HL-60 (cell line): ENCODE data around the gene TMIE.

Experiments used
- POLR2AphosphoS5 ChIP-seq: IDR thresholded peaks from 2 replicates; pipeline ENCODE4 v1.6.1; 2012; ENCODE audit warnings: low read depth
- SPI1 ChIP-seq: IDR thresholded peaks from 2 replicates; pipeline ENCODE4 v1.6.1; 2012; ENCODE audit warnings: low read depth, mild to moderate bottlenecking, borderline replicate concordance
- TF ChIP-seq, protein P1 (sequence below): IDR thresholded peaks from one replicate; pipeline ENCODE4 v1.5.1; 2011; ENCODE audit warnings: low read length, control low read depth, inconsistent platforms; ENCODE audit not compliant: insufficient read depth
- TF ChIP-seq, protein P2 (sequence below): IDR thresholded peaks from 2 replicates; pipeline ENCODE4 v1.6.1; 2012; ENCODE audit warnings: low read depth; ENCODE audit not compliant: insufficient replicate concordance

DNA sequence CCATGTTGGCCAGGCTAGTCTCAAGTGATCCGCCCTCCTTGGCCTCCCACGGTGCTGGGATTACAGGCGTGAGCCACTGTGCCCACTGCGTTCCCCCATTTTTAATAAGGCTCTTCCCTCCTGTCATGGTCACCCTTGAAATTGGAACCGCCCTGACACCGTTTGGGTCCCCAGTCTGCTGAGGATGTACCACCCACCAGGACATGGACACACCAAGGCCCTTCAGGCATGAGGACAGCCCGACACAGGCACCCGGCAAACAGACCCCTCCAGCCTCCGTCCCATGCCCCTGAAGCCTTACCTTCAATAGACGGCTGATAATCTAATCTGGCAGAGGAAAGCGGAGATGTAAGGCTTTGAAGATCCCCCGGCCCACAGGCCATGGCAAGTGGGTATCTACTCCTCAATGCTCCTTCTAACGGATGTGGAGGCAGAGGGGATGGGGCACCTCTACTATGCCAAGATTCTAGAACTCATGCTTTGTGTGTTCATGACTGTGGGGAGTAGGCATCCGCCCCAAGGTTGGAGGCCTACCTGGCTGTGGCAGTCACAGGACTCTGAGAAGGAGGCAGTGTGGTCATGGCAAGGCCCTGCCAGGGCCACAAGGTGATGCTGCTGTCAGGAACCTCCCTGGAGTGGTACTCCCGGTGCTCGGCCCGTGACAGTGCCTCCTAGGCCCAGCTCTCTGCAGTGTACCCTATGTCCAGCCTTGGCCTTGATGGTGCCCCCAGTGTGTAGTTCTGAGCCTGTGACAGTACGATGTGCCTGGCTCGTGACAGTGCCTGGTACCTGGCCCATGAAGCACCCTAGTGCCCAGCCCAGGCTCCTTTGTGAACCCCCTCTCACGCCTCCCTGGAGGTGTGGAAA lies 35.0 kb downstream of the TMIE start:
- TF ChIP-seq, protein P1, sequence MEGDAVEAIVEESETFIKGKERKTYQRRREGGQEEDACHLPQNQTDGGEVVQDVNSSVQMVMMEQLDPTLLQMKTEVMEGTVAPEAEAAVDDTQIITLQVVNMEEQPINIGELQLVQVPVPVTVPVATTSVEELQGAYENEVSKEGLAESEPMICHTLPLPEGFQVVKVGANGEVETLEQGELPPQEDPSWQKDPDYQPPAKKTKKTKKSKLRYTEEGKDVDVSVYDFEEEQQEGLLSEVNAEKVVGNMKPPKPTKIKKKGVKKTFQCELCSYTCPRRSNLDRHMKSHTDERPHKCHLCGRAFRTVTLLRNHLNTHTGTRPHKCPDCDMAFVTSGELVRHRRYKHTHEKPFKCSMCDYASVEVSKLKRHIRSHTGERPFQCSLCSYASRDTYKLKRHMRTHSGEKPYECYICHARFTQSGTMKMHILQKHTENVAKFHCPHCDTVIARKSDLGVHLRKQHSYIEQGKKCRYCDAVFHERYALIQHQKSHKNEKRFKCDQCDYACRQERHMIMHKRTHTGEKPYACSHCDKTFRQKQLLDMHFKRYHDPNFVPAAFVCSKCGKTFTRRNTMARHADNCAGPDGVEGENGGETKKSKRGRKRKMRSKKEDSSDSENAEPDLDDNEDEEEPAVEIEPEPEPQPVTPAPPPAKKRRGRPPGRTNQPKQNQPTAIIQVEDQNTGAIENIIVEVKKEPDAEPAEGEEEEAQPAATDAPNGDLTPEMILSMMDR, result no peak
- TF ChIP-seq SPI1 (no peak), POLR2AphosphoS5 (no peak)
- TF ChIP-seq, protein P2, sequence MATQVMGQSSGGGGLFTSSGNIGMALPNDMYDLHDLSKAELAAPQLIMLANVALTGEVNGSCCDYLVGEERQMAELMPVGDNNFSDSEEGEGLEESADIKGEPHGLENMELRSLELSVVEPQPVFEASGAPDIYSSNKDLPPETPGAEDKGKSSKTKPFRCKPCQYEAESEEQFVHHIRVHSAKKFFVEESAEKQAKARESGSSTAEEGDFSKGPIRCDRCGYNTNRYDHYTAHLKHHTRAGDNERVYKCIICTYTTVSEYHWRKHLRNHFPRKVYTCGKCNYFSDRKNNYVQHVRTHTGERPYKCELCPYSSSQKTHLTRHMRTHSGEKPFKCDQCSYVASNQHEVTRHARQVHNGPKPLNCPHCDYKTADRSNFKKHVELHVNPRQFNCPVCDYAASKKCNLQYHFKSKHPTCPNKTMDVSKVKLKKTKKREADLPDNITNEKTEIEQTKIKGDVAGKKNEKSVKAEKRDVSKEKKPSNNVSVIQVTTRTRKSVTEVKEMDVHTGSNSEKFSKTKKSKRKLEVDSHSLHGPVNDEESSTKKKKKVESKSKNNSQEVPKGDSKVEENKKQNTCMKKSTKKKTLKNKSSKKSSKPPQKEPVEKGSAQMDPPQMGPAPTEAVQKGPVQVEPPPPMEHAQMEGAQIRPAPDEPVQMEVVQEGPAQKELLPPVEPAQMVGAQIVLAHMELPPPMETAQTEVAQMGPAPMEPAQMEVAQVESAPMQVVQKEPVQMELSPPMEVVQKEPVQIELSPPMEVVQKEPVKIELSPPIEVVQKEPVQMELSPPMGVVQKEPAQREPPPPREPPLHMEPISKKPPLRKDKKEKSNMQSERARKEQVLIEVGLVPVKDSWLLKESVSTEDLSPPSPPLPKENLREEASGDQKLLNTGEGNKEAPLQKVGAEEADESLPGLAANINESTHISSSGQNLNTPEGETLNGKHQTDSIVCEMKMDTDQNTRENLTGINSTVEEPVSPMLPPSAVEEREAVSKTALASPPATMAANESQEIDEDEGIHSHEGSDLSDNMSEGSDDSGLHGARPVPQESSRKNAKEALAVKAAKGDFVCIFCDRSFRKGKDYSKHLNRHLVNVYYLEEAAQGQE, result no peak
